ENCODE results near the gene TSPAN4. TPM values are rescaled to one million over a fixed set of nuclear protein-coding genes. Genes with fewer than 3 reads are reported as not detected.

Gene TSPAN4
- polyA plus RNA-seq, 3 donors = 52.6 to 75.5 (median 63.1) TPM

- 100% methylated on average over 2 of the region's 8 CpGs for WGBS (ENCODE audit: insufficient coverage)
Observed at GRCh38 chr11:803467-803742, 39.2 kb upstream of the TSPAN4 start.

GRCh38 chr11:803770-804598 is 38.7 kb upstream of the TSPAN4 start:
- H4K20me1 ChIP-seq (ENCODE audit: insufficient read depth, low read length) = peaks cover 11% of the 10 kb centered on the region
- intact Hi-C loops (cut with micrococcal nuclease) = no loop called here
- no peak overlapping the region for H3K27ac Mint-ChIP-seq

More at GRCh38 chr11:803467-803742, 39.2 kb upstream of the TSPAN4 start:
- H2AFZ ChIP-seq (ENCODE audit: insufficient read depth, low read depth, low read length, poor library complexity, severe bottlenecking) = no peak overlapping the region
- no peak overlapping the region for H3K4me3 Mint-ChIP-seq
- H3K9me3 Mint-ChIP-seq = peaks cover 0 to 3% (median 0%) of the 10 kb centered on the region in 7 donors
- no peak overlapping the region for H3K4me3 ChIP-seq (replicated peaks in 1 of 3; ENCODE audit: low read depth in 2 of 3, low read length in 3 of 3)
- intact Hi-C loops (cut with micrococcal nuclease) = no loop called here
- H3K27ac Mint-ChIP-seq = no peak overlapping the region
- H3K36me3 ChIP-seq (replicated peaks in 1 of 2; ENCODE audit: control insufficient read depth in 1 of 2, insufficient read depth in 2 of 2, low read length in 2 of 2) = peaks cover 14 to 15% of the 10 kb centered on the region in 2 donors
- H3K79me2 ChIP-seq (ENCODE audit: insufficient read depth, low read length) = peaks cover 19% of the 10 kb centered on the region
- peaks cover 11% of the 10 kb centered on the region for H4K20me1 ChIP-seq (ENCODE audit: insufficient read depth, low read length)
- no peaks in the 10 kb centered on the region for H3K27me3 ChIP-seq (ENCODE audit: control insufficient read depth in 2 of 2, insufficient read depth in 2 of 2, low read length in 2 of 2)
- H3K9me3 ChIP-seq (replicated peaks in 1 of 2; ENCODE audit: control insufficient read depth in 1 of 2, insufficient read depth in 1 of 2, low read length in 2 of 2) = no peaks in the 10 kb centered on the region
- H3K36me3 Mint-ChIP-seq = peaks cover 3 to 22% of the 10 kb centered on the region in 2 donors
- no peak for TF ChIP-seq CTCF (IDR thresholded peaks at IDR 0.05)
- peaks cover 23 to 26% of the 10 kb centered on the region in 2 donors for H3K4me1 ChIP-seq (ENCODE audit: control insufficient read depth in 1 of 2, insufficient read depth in 2 of 2, low read length in 2 of 2)
- peaks cover 0 to 5% (median 2%) of the 10 kb centered on the region in 3 donors for H3K27me3 Mint-ChIP-seq (ENCODE audit: low read depth in 3 of 3)
- no peak overlapping the region for H3K27ac ChIP-seq (ENCODE audit: low read depth in 1 of 2, low read length in 2 of 2)
- H3K4me1 Mint-ChIP-seq = peaks cover 24% of the 10 kb centered on the region
- H3K9ac ChIP-seq (ENCODE audit: insufficient read depth, low read length, poor library complexity, severe bottlenecking) = no peak overlapping the region
- no peak for DNase-seq
- H3K4me2 ChIP-seq (replicated peaks; ENCODE audit: extremely low read depth, low read length, poor library complexity, severe bottlenecking) = no peak overlapping the region

More at GRCh38 chr11:803770-804598, 38.7 kb upstream of the TSPAN4 start:
- TF ChIP-seq CTCF (IDR thresholded peaks at IDR 0.05) = no peak
- Mint-ChIP-seq H3K36me3 (peaks cover 3 to 22% of the 10 kb centered on the region in 2 donors), H3K27me3 (ENCODE audit: low read depth in 3 of 3) (peaks cover 0 to 5% (median 2%) of the 10 kb centered on the region in 3 donors), H3K4me1 (peaks cover 30% of the 10 kb centered on the region), H3K4me3 (peak overlapping the region; percentile 76 to 83), H3K9me3 (peaks cover 0 to 3% (median 0%) of the 10 kb centered on the region in 7 donors)
- 66% methylated on average over 25 of the region's 26 CpGs for WGBS (ENCODE audit: insufficient coverage)
- peaks cover 27 to 29% of the 10 kb centered on the region in 2 donors for H3K4me1 ChIP-seq (ENCODE audit: control insufficient read depth in 1 of 2, insufficient read depth in 2 of 2, low read length in 2 of 2)
- peaks cover 25% of the 10 kb centered on the region for H3K79me2 ChIP-seq (ENCODE audit: insufficient read depth, low read length)
- peak overlapping the region; percentile 87 for H2AFZ ChIP-seq (ENCODE audit: insufficient read depth, low read depth, low read length, poor library complexity, severe bottlenecking)
- H3K36me3 ChIP-seq (replicated peaks in 1 of 2; ENCODE audit: control insufficient read depth in 1 of 2, insufficient read depth in 2 of 2, low read length in 2 of 2) = peaks cover 14 to 15% of the 10 kb centered on the region in 2 donors
- H3K27me3 ChIP-seq (ENCODE audit: control insufficient read depth in 2 of 2, insufficient read depth in 2 of 2, low read length in 2 of 2) = no peaks in the 10 kb centered on the region
- peak overlapping the region in 1 of 3 experiments; percentile 80 for H3K4me3 ChIP-seq (replicated peaks in 1 of 3; ENCODE audit: low read depth in 2 of 3, low read length in 3 of 3)
- H3K9ac ChIP-seq (ENCODE audit: insufficient read depth, low read length, poor library complexity, severe bottlenecking) = peak overlapping the region; percentile 67
- H3K4me2 ChIP-seq (replicated peaks; ENCODE audit: extremely low read depth, low read length, poor library complexity, severe bottlenecking) = peak overlapping the region; percentile 89
- no peak overlapping the region for H3K27ac ChIP-seq (ENCODE audit: low read depth in 1 of 2, low read length in 2 of 2)
- no peaks in the 10 kb centered on the region for H3K9me3 ChIP-seq (replicated peaks in 1 of 2; ENCODE audit: control insufficient read depth in 1 of 2, insufficient read depth in 1 of 2, low read length in 2 of 2)
- no peak for DNase-seq

Data from CD14-positive monocyte (primary cell).